ENCODE data around the gene GBP1.

GBP1 gene

GRCh38 chr1:89070509-89070908 lies 5.5 kb upstream of the GBP1 start:
- Histone ChIP-seq H3K27me3 (ENCODE audit: control insufficient read depth in 1 of 2, insufficient read depth in 1 of 2, low read length in 2 of 2) (no peaks in the 10 kb centered on the region), H3K4ac (ENCODE audit: low read depth in 1 of 2, low read length in 2 of 2) (no peak overlapping the region), H2AK5ac (ENCODE audit: low read length, severe bottlenecking) (no peak overlapping the region), H3K4me3 (ENCODE audit: insufficient read depth in 1 of 2, low read depth in 1 of 2, low read length in 2 of 2) (peak overlapping the region in 1 of 2 experiments; percentile 71), H3K4me2 (ENCODE audit: low read length, poor library complexity, severe bottlenecking) (no peak overlapping the region), H4K91ac (ENCODE audit: low read length) (no peak overlapping the region), H3K9ac (ENCODE audit: low read length) (peak overlapping the region; percentile 86), H2BK12ac (ENCODE audit: low read length in 2 of 2) (no peak overlapping the region), H2AFZ (ENCODE audit: low read depth, low read length) (no peak overlapping the region), H3K14ac (ENCODE audit: low read length in 2 of 2) (no peak overlapping the region), H4K8ac (ENCODE audit: low read length) (peak overlapping the region; percentile 37), H3K9me3 (ENCODE audit: control insufficient read depth, low read length) (peaks cover 9% of the 10 kb centered on the region), H3K27ac (ENCODE audit: low read length, poor library complexity, severe bottlenecking) (no peak overlapping the region), H2BK5ac (ENCODE audit: low read depth, low read length, poor library complexity, severe bottlenecking) (no peak overlapping the region), H3K18ac (ENCODE audit: low read depth in 1 of 2, low read length in 2 of 2) (no peak overlapping the region), H3K23ac (ENCODE audit: low read length in 2 of 2) (no peak overlapping the region), H3K4me1 (ENCODE audit: control insufficient read depth, insufficient read depth, low read depth, low read length) (no peaks in the 10 kb centered on the region), H3K79me1 (replicated peaks; ENCODE audit: low read length, poor library complexity, severe bottlenecking) (no peaks in the 10 kb centered on the region), H2BK120ac (ENCODE audit: low read depth, low read length) (no peak overlapping the region), H2BK15ac (ENCODE audit: low read depth, poor library complexity, severe bottlenecking) (no peak overlapping the region), H3K36me3 (ENCODE audit: control insufficient read depth in 1 of 2, insufficient read depth in 2 of 2, low read depth in 1 of 2, low read length in 2 of 2) (no peaks in the 10 kb centered on the region)
- DNase-seq: no peak
- WGBS: 100% methylated on average over 1 of the region's 1 CpG

- no peak overlapping the region for H3K18ac ChIP-seq (ENCODE audit: low read depth in 1 of 2, low read length in 2 of 2)
Observed at GRCh38 chr1:89069951-89070350, 4.9 kb upstream of the GBP1 start.

GRCh38 chr1:89068291-89068690 lies 3.3 kb upstream of the GBP1 start:
- no peaks in the 10 kb centered on the region for H3K27me3 ChIP-seq (ENCODE audit: control insufficient read depth in 1 of 2, insufficient read depth in 1 of 2, low read length in 2 of 2)
- H3K36me3 ChIP-seq (ENCODE audit: control insufficient read depth in 1 of 2, insufficient read depth in 2 of 2, low read depth in 1 of 2, low read length in 2 of 2): no peaks in the 10 kb centered on the region
- no peak overlapping the region for H3K4ac ChIP-seq (ENCODE audit: low read depth in 1 of 2, low read length in 2 of 2)

More at GRCh38 chr1:89069951-89070350, 4.9 kb upstream of the GBP1 start:
- Histone ChIP-seq H2BK12ac (ENCODE audit: low read length in 2 of 2) (no peak overlapping the region), H3K23ac (ENCODE audit: low read length in 2 of 2) (no peak overlapping the region), H3K14ac (ENCODE audit: low read length in 2 of 2) (no peak overlapping the region), H4K8ac (ENCODE audit: low read length) (no peak overlapping the region), H3K4ac (ENCODE audit: low read depth in 1 of 2, low read length in 2 of 2) (no peak overlapping the region), H3K4me3 (ENCODE audit: insufficient read depth in 1 of 2, low read depth in 1 of 2, low read length in 2 of 2) (peak overlapping the region in 1 of 2 experiments; percentile 71), H3K36me3 (ENCODE audit: control insufficient read depth in 1 of 2, insufficient read depth in 2 of 2, low read depth in 1 of 2, low read length in 2 of 2) (no peaks in the 10 kb centered on the region), H3K4me2 (ENCODE audit: low read length, poor library complexity, severe bottlenecking) (no peak overlapping the region), H2BK15ac (ENCODE audit: low read depth, poor library complexity, severe bottlenecking) (no peak overlapping the region), H2AK5ac (ENCODE audit: low read length, severe bottlenecking) (no peak overlapping the region), H3K27ac (ENCODE audit: low read length, poor library complexity, severe bottlenecking) (no peak overlapping the region), H3K4me1 (ENCODE audit: control insufficient read depth, insufficient read depth, low read depth, low read length) (no peaks in the 10 kb centered on the region), H2BK120ac (ENCODE audit: low read depth, low read length) (no peak overlapping the region), H3K79me1 (replicated peaks; ENCODE audit: low read length, poor library complexity, severe bottlenecking) (no peaks in the 10 kb centered on the region), H4K91ac (ENCODE audit: low read length) (no peak overlapping the region), H3K27me3 (ENCODE audit: control insufficient read depth in 1 of 2, insufficient read depth in 1 of 2, low read length in 2 of 2) (no peaks in the 10 kb centered on the region), H3K9me3 (ENCODE audit: control insufficient read depth, low read length) (peaks cover 9% of the 10 kb centered on the region), H3K9ac (ENCODE audit: low read length) (peak overlapping the region; percentile 86), H2BK5ac (ENCODE audit: low read depth, low read length, poor library complexity, severe bottlenecking) (no peak overlapping the region), H2AFZ (ENCODE audit: low read depth, low read length) (no peak overlapping the region)
- no CpG with 5 or more reads among the region's 2 CpGs for WGBS
- peak; percentile 22 for DNase-seq

GRCh38 chr1:89064632-89065031 lies 376 bp downstream of the GBP1 start:
- Histone ChIP-seq H2BK15ac (ENCODE audit: low read depth, poor library complexity, severe bottlenecking) (no peak overlapping the region), H3K36me3 (ENCODE audit: control insufficient read depth in 1 of 2, insufficient read depth in 2 of 2, low read depth in 1 of 2, low read length in 2 of 2) (peaks cover 0 to 14% of the 10 kb centered on the region in 2 experiments), H3K9ac (ENCODE audit: low read length) (peak overlapping the region; percentile 94), H2BK12ac (ENCODE audit: low read length in 2 of 2) (no peak overlapping the region), H3K4me3 (ENCODE audit: insufficient read depth in 1 of 2, low read depth in 1 of 2, low read length in 2 of 2) (peak overlapping the region; percentile 22 to 80), H3K23ac (ENCODE audit: low read length in 2 of 2) (no peak overlapping the region), H3K27me3 (ENCODE audit: control insufficient read depth in 1 of 2, insufficient read depth in 1 of 2, low read length in 2 of 2) (no peaks in the 10 kb centered on the region), H3K4me2 (ENCODE audit: low read length, poor library complexity, severe bottlenecking) (peak overlapping the region; percentile 38), H3K9me3 (ENCODE audit: control insufficient read depth, low read length) (no peaks in the 10 kb centered on the region), H2BK5ac (ENCODE audit: low read depth, low read length, poor library complexity, severe bottlenecking) (no peak overlapping the region), H3K27ac (ENCODE audit: low read length, poor library complexity, severe bottlenecking) (peak overlapping the region; percentile 67), H4K91ac (ENCODE audit: low read length) (no peak overlapping the region), H3K4me1 (ENCODE audit: control insufficient read depth, insufficient read depth, low read depth, low read length) (peaks cover 5% of the 10 kb centered on the region), H2AK5ac (ENCODE audit: low read length, severe bottlenecking) (no peak overlapping the region), H2AFZ (ENCODE audit: low read depth, low read length) (no peak overlapping the region), H3K18ac (ENCODE audit: low read depth in 1 of 2, low read length in 2 of 2) (no peak overlapping the region), H2BK120ac (ENCODE audit: low read depth, low read length) (no peak overlapping the region), H3K4ac (ENCODE audit: low read depth in 1 of 2, low read length in 2 of 2) (no peak overlapping the region), H3K79me1 (replicated peaks; ENCODE audit: low read length, poor library complexity, severe bottlenecking) (peaks cover 4% of the 10 kb centered on the region), H4K8ac (ENCODE audit: low read length) (no peak overlapping the region), H3K14ac (ENCODE audit: low read length in 2 of 2) (no peak overlapping the region)
- WGBS: 65% methylated on average over 3 of the region's 4 CpGs
- DNase-seq: no peak

More at GRCh38 chr1:89068291-89068690, 3.3 kb upstream of the GBP1 start:
- Histone ChIP-seq H2BK15ac (ENCODE audit: low read depth, poor library complexity, severe bottlenecking) (no peak overlapping the region), H3K9ac (ENCODE audit: low read length) (peak overlapping the region; percentile 86), H3K9me3 (ENCODE audit: control insufficient read depth, low read length) (no peaks in the 10 kb centered on the region), H2BK120ac (ENCODE audit: low read depth, low read length) (no peak overlapping the region), H2BK12ac (ENCODE audit: low read length in 2 of 2) (no peak overlapping the region), H3K23ac (ENCODE audit: low read length in 2 of 2) (no peak overlapping the region), H2BK5ac (ENCODE audit: low read depth, low read length, poor library complexity, severe bottlenecking) (no peak overlapping the region), H3K4me3 (ENCODE audit: insufficient read depth in 1 of 2, low read depth in 1 of 2, low read length in 2 of 2) (no peak overlapping the region), H4K91ac (ENCODE audit: low read length) (no peak overlapping the region), H3K4me1 (ENCODE audit: control insufficient read depth, insufficient read depth, low read depth, low read length) (no peaks in the 10 kb centered on the region), H3K4me2 (ENCODE audit: low read length, poor library complexity, severe bottlenecking) (no peak overlapping the region), H3K18ac (ENCODE audit: low read depth in 1 of 2, low read length in 2 of 2) (no peak overlapping the region), H3K14ac (ENCODE audit: low read length in 2 of 2) (no peak overlapping the region), H3K27ac (ENCODE audit: low read length, poor library complexity, severe bottlenecking) (no peak overlapping the region), H2AFZ (ENCODE audit: low read depth, low read length) (no peak overlapping the region), H4K8ac (ENCODE audit: low read length) (no peak overlapping the region), H2AK5ac (ENCODE audit: low read length, severe bottlenecking) (no peak overlapping the region), H3K79me1 (replicated peaks; ENCODE audit: low read length, poor library complexity, severe bottlenecking) (no peaks in the 10 kb centered on the region)
- DNase-seq: peak; percentile 26

All from mesenchymal stem cell (in vitro differentiated cells and primary cell).